HFFc6 (cell line): ENCODE data around the gene KDM4C. TPM values are rescaled to one million over a fixed set of nuclear protein-coding genes. Genes with fewer than 3 reads are reported as not detected.

Experiments used
- DNase-seq: peaks from one replicate; pipeline ENCODE4 v3.0.0-alpha.2; 2018
- H3K27ac Mint-ChIP-seq: 2 replicates; pipeline ENCODE4 v1.8.0; 2020; ENCODE audit warnings: mild to moderate bottlenecking, mixed read lengths
- H3K27me3 Mint-ChIP-seq: 2 replicates; pipeline ENCODE4 v1.8.0; 2021; ENCODE audit warnings: mild to moderate bottlenecking, moderate library complexity, mixed read lengths; ENCODE audit not compliant: insufficient read depth
- H3K36me3 Mint-ChIP-seq: 2 replicates; pipeline ENCODE4 v1.8.0; 2021; ENCODE audit warnings: low read depth, mixed read lengths
- H3K4me1 Mint-ChIP-seq: 2 replicates; pipeline ENCODE4 v1.8.0; 2020; ENCODE audit warnings: low read depth, mixed read lengths
- H3K4me3 Mint-ChIP-seq: 2 replicates; pipeline ENCODE4 v1.8.0; 2020; ENCODE audit warnings: mild to moderate bottlenecking, moderate library complexity, mixed read lengths
- H3K9me3 Mint-ChIP-seq: 2 replicates; pipeline ENCODE4 v1.8.0; 2020; ENCODE audit warnings: mild to moderate bottlenecking, mixed read lengths
- CTCF ChIP-seq: fragments of 200-600 bp; sonication (generic); IDR thresholded peaks from 2 replicates; pipeline ENCODE4 v1.5.0; 2021; ENCODE audit warnings: antibody characterized with exemption, mild to moderate bottlenecking
- total RNA-seq, 6 experiments: library from RNA; stranded (reverse); fragmentation: NEBNext Ultra II Directional; extraction: Animal tissue kit (Norgen Biotek cat#: 25700); gene quantifications; 2 replicates in 1 of 6; 3 replicates in 5 of 6; pipeline ENCODE4 v1.2.3, GENCODE V29; 2021

Gene KDM4C
- total RNA-seq, 6 experiments from 2014 or later = 9.1 to 12.0 (median 11.1) TPM

- peaks cover 6% of the 10 kb centered on the region; the same call in 1 of the 2 replicates for H3K27me3 Mint-ChIP-seq
- peaks cover 4% of the 10 kb centered on the region; the same call in 1 of the 2 replicates for H3K9me3 Mint-ChIP-seq
- H3K36me3 Mint-ChIP-seq = no peaks in the 10 kb centered on the region; the same call in 1 of the 2 replicates
- TF ChIP-seq CTCF = peak; percentile 84
- DNase-seq = peak; percentile 12
- H3K27ac Mint-ChIP-seq = no peak overlapping the region
- no peak overlapping the region for H3K4me3 Mint-ChIP-seq
- H3K4me1 Mint-ChIP-seq = peaks cover 14% of the 10 kb centered on the region
These were observed 428.4 kb downstream of the KDM4C start for GRCh38 chr9:7186175-7186574.

- no peak overlapping the region for H3K4me3 Mint-ChIP-seq
- H3K27me3 Mint-ChIP-seq = peaks cover 12% of the 10 kb centered on the region; the same call in 1 of the 2 replicates
- no peak overlapping the region for H3K27ac Mint-ChIP-seq
- no peak for DNase-seq
- H3K4me1 Mint-ChIP-seq = no peaks in the 10 kb centered on the region
- peaks cover 4% of the 10 kb centered on the region; the same call in 1 of the 2 replicates for H3K9me3 Mint-ChIP-seq
- no peak for TF ChIP-seq CTCF
- H3K36me3 Mint-ChIP-seq = no peaks in the 10 kb centered on the region
These were observed 434.5 kb downstream of the KDM4C start for GRCh38 chr9:7192266-7192665.

GRCh38 chr9:7195526-7195925, 437.8 kb downstream of the KDM4C start:
- no peak overlapping the region for H3K4me3 Mint-ChIP-seq
- H3K4me1 Mint-ChIP-seq = no peaks in the 10 kb centered on the region
- H3K36me3 Mint-ChIP-seq = no peaks in the 10 kb centered on the region

GRCh38 chr9:7196467-7196866, 438.7 kb downstream of the KDM4C start:
- no peaks in the 10 kb centered on the region for H3K36me3 Mint-ChIP-seq
- TF ChIP-seq CTCF = no peak
- DNase-seq = no peak

More at GRCh38 chr9:7195526-7195925, 437.8 kb downstream of the KDM4C start:
- no peak for TF ChIP-seq CTCF
- no peak overlapping the region for H3K27ac Mint-ChIP-seq
- H3K27me3 Mint-ChIP-seq = peaks cover 11% of the 10 kb centered on the region; the same call in 1 of the 2 replicates
- H3K9me3 Mint-ChIP-seq = no peaks in the 10 kb centered on the region
- DNase-seq = no peak

GRCh38 chr9:7201196-7201595, 443.4 kb downstream of the KDM4C start:
- no peak overlapping the region for H3K27ac Mint-ChIP-seq
- no peaks in the 10 kb centered on the region for H3K9me3 Mint-ChIP-seq
- no peak overlapping the region for H3K4me3 Mint-ChIP-seq
- peaks cover 12% of the 10 kb centered on the region; the same call in 1 of the 2 replicates for H3K27me3 Mint-ChIP-seq
- H3K4me1 Mint-ChIP-seq = no peaks in the 10 kb centered on the region
- no peaks in the 10 kb centered on the region for H3K36me3 Mint-ChIP-seq
- TF ChIP-seq CTCF = no peak
- DNase-seq = no peak

More at GRCh38 chr9:7196467-7196866, 438.7 kb downstream of the KDM4C start:
- Mint-ChIP-seq H3K4me3 (no peak overlapping the region), H3K4me1 (no peaks in the 10 kb centered on the region), H3K27ac (no peak overlapping the region), H3K27me3 (peaks cover 12% of the 10 kb centered on the region; the same call in 1 of the 2 replicates), H3K9me3 (no peaks in the 10 kb centered on the region)
